HEK293 (cell line): ENCODE data around the gene LOXL1.

ENCODE experiments used
- CTCF ChIA-PET: fragments of 350-600 bp; formaldehyde crosslinking; extraction: SDS; loops from one replicate; lab custom pipeline; 2021; ENCODE audit warnings: antibody characterized with exemption; lab: Yijun Ruan, JAX
- POLR2A ChIA-PET: fragments of 300-600 bp; formaldehyde crosslinking; extraction: SDS; loops from one replicate; lab custom pipeline; 2020; ENCODE audit warnings: antibody characterized with exemption, inconsistent platforms; lab: Yijun Ruan, JAX
- H3K27ac ChIP-seq: fragments of 200-500 bp; sonication (Bioruptor generic); 2 replicates; pipeline ENCODE4 v1.5.1; 2014; ENCODE audit warnings: low read depth, low read length, control low read depth, inconsistent platforms; ENCODE audit errors: extremely low read depth
- H3K36me3 ChIP-seq, 2 experiments: fragments of 200-500 bp in 1 of 2; sonication (Bioruptor generic) in 1 of 2; 1 replicate in 1 of 2; 2 replicates in 1 of 2; pipeline ENCODE4 v1.5.1; 2014 to 2017; ENCODE audit warnings: inconsistent platforms in 2 of 2, low read length in 2 of 2; ENCODE audit not compliant: control insufficient read depth in 2 of 2, insufficient read depth in 1 of 2
- H3K4me1 ChIP-seq: fragments of 200-500 bp; sonication (Bioruptor generic); 2 replicates; pipeline ENCODE4 v1.5.1; 2014; ENCODE audit warnings: mild to moderate bottlenecking, low read length, inconsistent platforms; ENCODE audit not compliant: control insufficient read depth, insufficient read depth
- H3K4me3 ChIP-seq: 2 replicates; pipeline ENCODE4 v1.5.1; 2011; ENCODE audit warnings: low read depth, mild to moderate bottlenecking, control low read depth, low read length, moderate library complexity
- H3K9me3 ChIP-seq: fragments of 200-500 bp; sonication (Bioruptor generic); 2 replicates; pipeline ENCODE4 v1.5.1; 2014; ENCODE audit warnings: low read depth, low read length, inconsistent platforms; ENCODE audit not compliant: control insufficient read depth, insufficient read depth
- OVOL3 ChIP-seq: fragments of 450-650 bp; formaldehyde crosslinking; IDR thresholded peaks from 2 replicates; pipeline ENCODE4 v1.5.1; 2016; ENCODE audit warnings: missing biosample characterization, missing genetic modification characterization
- ZBTB7A ChIP-seq: fragments of 450-650 bp; formaldehyde crosslinking; IDR thresholded peaks from 2 replicates; pipeline ENCODE4 v1.5.1; 2016; ENCODE audit warnings: low read depth, missing biosample characterization, missing genetic modification characterization
- ZNF155 ChIP-seq: fragments of 450-650 bp; formaldehyde crosslinking; IDR thresholded peaks from 2 replicates; pipeline ENCODE4 v1.5.1; 2016; ENCODE audit warnings: missing biosample characterization, missing genetic modification characterization
- ZNF19 ChIP-seq: fragments of 450-650 bp; formaldehyde crosslinking; IDR thresholded peaks from 2 replicates; pipeline ENCODE4; 2016; ENCODE audit warnings: missing biosample characterization, missing genetic modification characterization, low read depth
- ZNF223 ChIP-seq: fragments of 450-650 bp; formaldehyde crosslinking; IDR thresholded peaks from 2 replicates; pipeline ENCODE4 v1.5.1; 2016; ENCODE audit warnings: missing biosample characterization, missing genetic modification characterization
- ZNF239 ChIP-seq: fragments of 450-650 bp; formaldehyde crosslinking; IDR thresholded peaks from 2 replicates; pipeline ENCODE4 v1.5.1; 2016; ENCODE audit warnings: missing biosample characterization, missing genetic modification characterization
- ZNF274 ChIP-seq, 2 experiments: fragments of 200-500 bp in 1 of 2; fragments of 450-650 bp in 1 of 2; sonication (Bioruptor generic) in 1 of 2; formaldehyde crosslinking in 1 of 2; IDR thresholded peaks; 2 replicates each; pipeline versions ENCODE4 v1.5.1 to v1.6.1; 2014 to 2016; ENCODE audit warnings: borderline replicate concordance in 1 of 2, inconsistent platforms in 1 of 2, low read length in 1 of 2, missing biosample characterization in 1 of 2, missing genetic modification characterization in 1 of 2
- ZNF292 ChIP-seq: fragments of 450-650 bp; formaldehyde crosslinking; IDR thresholded peaks from 2 replicates; pipeline ENCODE4 v1.5.1; 2016; ENCODE audit warnings: low read depth, missing biosample characterization, missing genetic modification characterization, borderline replicate concordance
- ZNF311 ChIP-seq: fragments of 450-650 bp; formaldehyde crosslinking; IDR thresholded peaks from 2 replicates; pipeline ENCODE4 v1.5.1; 2017; ENCODE audit warnings: missing biosample characterization, missing genetic modification characterization, borderline replicate concordance
- ZNF350 ChIP-seq: fragments of 450-650 bp; formaldehyde crosslinking; IDR thresholded peaks from 2 replicates; pipeline ENCODE4 v1.5.0; 2017; ENCODE audit warnings: missing biosample characterization, mild to moderate bottlenecking, missing genetic modification characterization
- ZNF362 ChIP-seq: fragments of 450-650 bp; formaldehyde crosslinking; IDR thresholded peaks from 2 replicates; pipeline ENCODE4 v1.5.1; 2016; ENCODE audit warnings: missing biosample characterization, missing genetic modification characterization
- ZNF391 ChIP-seq: fragments of 450-650 bp; formaldehyde crosslinking; IDR thresholded peaks from 2 replicates; pipeline ENCODE4 v1.5.1; 2016; ENCODE audit warnings: low read depth, missing biosample characterization, missing genetic modification characterization, borderline replicate concordance
- ZNF449 ChIP-seq: fragments of 450-650 bp; formaldehyde crosslinking; IDR thresholded peaks from 2 replicates; pipeline ENCODE4 v1.5.1; 2017; ENCODE audit warnings: missing biosample characterization, mild to moderate bottlenecking, missing genetic modification characterization, moderate library complexity
- ZNF544 ChIP-seq: fragments of 450-650 bp; formaldehyde crosslinking; IDR thresholded peaks from 2 replicates; pipeline ENCODE4 v1.5.0; 2017; ENCODE audit warnings: missing biosample characterization, missing genetic modification characterization
- ZNF571 ChIP-seq: fragments of 450-650 bp; formaldehyde crosslinking; IDR thresholded peaks from 2 replicates; pipeline ENCODE4 v1.5.0; 2017; ENCODE audit warnings: missing biosample characterization, missing genetic modification characterization
- ZNF596 ChIP-seq: fragments of 450-650 bp; IDR thresholded peaks from 2 replicates; pipeline ENCODE4 v1.5.0; 2018; ENCODE audit warnings: missing biosample characterization, mild to moderate bottlenecking, missing genetic modification characterization, moderate library complexity
- ZNF670 ChIP-seq: fragments of 450-650 bp; formaldehyde crosslinking; IDR thresholded peaks from 2 replicates; pipeline ENCODE4 v1.5.1; 2016; ENCODE audit warnings: missing biosample characterization, missing genetic modification characterization, low read depth
- ZNF776 ChIP-seq: fragments of 450-650 bp; formaldehyde crosslinking; IDR thresholded peaks from 2 replicates; pipeline ENCODE4 v1.5.0; 2017; ENCODE audit warnings: missing biosample characterization, missing genetic modification characterization, borderline replicate concordance
- ZNF792 ChIP-seq: fragments of 450-650 bp; formaldehyde crosslinking; IDR thresholded peaks from 2 replicates; pipeline ENCODE4 v1.5.1; 2016; ENCODE audit warnings: missing biosample characterization, missing genetic modification characterization
- ZSCAN4 ChIP-seq: fragments of 450-650 bp; formaldehyde crosslinking; IDR thresholded peaks from 2 replicates; pipeline ENCODE4 v1.5.1; 2017; ENCODE audit warnings: missing biosample characterization, missing genetic modification characterization
- ZXDB ChIP-seq: fragments of 450-650 bp; formaldehyde crosslinking; IDR thresholded peaks from 2 replicates; pipeline ENCODE4 v1.5.1; 2016; ENCODE audit warnings: missing biosample characterization, missing genetic modification characterization
- TF ChIP-seq, protein P1 (sequence below): fragments of 450-650 bp; formaldehyde crosslinking; IDR thresholded peaks from 2 replicates; pipeline ENCODE4 v1.5.1; 2016; ENCODE audit warnings: missing biosample characterization, missing genetic modification characterization

Gene LOXL1

DNA sequence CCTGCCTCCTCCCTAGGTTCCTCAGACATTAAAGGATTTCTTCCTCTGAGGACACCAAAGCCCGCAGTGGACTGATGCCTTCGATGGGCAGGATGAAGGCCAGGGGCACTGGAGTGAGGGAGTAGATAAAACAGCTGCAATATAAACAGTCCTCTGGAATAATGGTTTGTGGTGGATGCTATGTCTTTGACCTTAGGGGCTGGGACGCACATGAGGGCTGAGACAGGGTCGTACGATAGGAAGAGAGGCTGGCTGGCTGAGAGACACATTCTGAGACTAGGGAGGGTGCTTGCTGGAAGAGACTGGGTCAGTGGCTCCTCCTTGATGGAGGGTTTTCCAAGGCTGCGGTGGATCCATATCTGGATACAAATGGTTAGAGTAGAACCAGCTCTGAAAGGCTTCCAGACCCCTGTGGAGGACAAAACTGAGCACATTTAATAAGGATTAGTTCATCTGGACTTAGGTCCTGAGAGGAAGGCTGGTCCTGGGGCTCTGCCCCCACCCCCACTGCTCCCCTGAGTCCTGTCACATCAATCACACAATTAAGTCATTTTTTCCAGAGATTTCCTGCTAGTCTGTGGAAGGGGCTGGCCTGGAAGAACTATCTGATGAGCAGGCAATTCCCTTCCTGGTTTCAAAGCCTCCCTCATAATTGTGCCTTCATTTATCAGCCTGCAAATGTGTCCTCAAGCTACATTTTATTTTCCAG, 37.1 kb upstream of the LOXL1 start:
- Histone ChIP-seq H3K9me3 (no peaks in the 10 kb centered on the region), H3K4me3 (no peak overlapping the region), H3K27ac (no peak overlapping the region)
- ChIA-PET POLR2A (interaction anchor here (0.6 kb wide), 1 partner anchor 50 kb away, joined by 8 read pairs; no protein-coding TSS in a partner anchor), CTCF (interaction anchor here (0.6 to 3.9 kb wide), 4 partner anchors 8 to 280 kb away, joined by 4 to 24 read pairs (median 14); partner anchors contain the start of gene TBC1D21)
- TF ChIP-seq ZNF449 (tag by site-specific recombination) (no peak), ZNF571 (tag by site-specific recombination) (no peak), ZNF362 (tag by site-specific recombination) (no peak), ZXDB (tag by site-specific recombination) (no peak), ZNF350 (tag by site-specific recombination) (no peak), ZNF292 (tag by site-specific recombination) (no peak), ZNF792 (tag by site-specific recombination) (no peak), ZNF311 (tag by site-specific recombination) (no peak), ZNF239 (tag by site-specific recombination) (no peak), ZNF544 (tag by site-specific recombination) (no peak), ZNF391 (tag by site-specific recombination) (no peak), ZNF596 (tag by site-specific recombination) (no peak), ZNF223 (tag by site-specific recombination) (no peak), ZNF155 (no peak), ZNF670 (tag by site-specific recombination) (no peak), ZNF274 (IDR thresholded peaks at IDR 0.05; ENCODE audit: low read length) (no peak), ZNF274 (tag by site-specific recombination; IDR thresholded peaks at IDR 0.05; ENCODE audit: borderline replicate concordance) (no peak), ZNF19 (tag by site-specific recombination) (no peak), ZBTB7A (tag by site-specific recombination) (no peak), ZNF776 (tag by site-specific recombination) (no peak)
- TF ChIP-seq, protein P1, sequence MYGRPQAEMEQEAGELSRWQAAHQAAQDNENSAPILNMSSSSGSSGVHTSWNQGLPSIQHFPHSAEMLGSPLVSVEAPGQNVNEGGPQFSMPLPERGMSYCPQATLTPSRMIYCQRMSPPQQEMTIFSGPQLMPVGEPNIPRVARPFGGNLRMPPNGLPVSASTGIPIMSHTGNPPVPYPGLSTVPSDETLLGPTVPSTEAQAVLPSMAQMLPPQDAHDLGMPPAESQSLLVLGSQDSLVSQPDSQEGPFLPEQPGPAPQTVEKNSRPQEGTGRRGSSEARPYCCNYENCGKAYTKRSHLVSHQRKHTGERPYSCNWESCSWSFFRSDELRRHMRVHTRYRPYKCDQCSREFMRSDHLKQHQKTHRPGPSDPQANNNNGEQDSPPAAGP (tag by site-specific recombination) = no peak
- TF ChIP-seq, all 188 proteins: peak for 0
- Histone ChIP-seq H3K36me3 (no peaks in the 10 kb centered on the region), H3K4me1 (no peaks in the 10 kb centered on the region)

GRCh38 chr15:73889762-73890124, 36.5 kb upstream of the LOXL1 start:
- no peaks in the 10 kb centered on the region for H3K9me3 ChIP-seq
- TF ChIP-seq ZNF292 (tag by site-specific recombination) (no peak), OVOL3 (tag by site-specific recombination) (no peak), ZSCAN4 (tag by site-specific recombination) (0 out of 2 replicates have a peak, but pooled peaks have one; percentile 41)
- H3K27ac ChIP-seq = no peak overlapping the region
- no peaks in the 10 kb centered on the region for H3K36me3 ChIP-seq
- ChIA-PET CTCF (interaction anchor here (0.6 to 3.9 kb wide), 6 partner anchors 7 to 973 kb away, joined by 3 to 24 read pairs (median 6); partner anchors contain the start of gene TBC1D21), POLR2A (no interaction called here)
- no peak overlapping the region for H3K4me3 ChIP-seq
- H3K4me1 ChIP-seq = no peaks in the 10 kb centered on the region
